H9 (cell line): ENCODE results near the gene GRIP2. TPM values are rescaled to one million over a fixed set of nuclear protein-coding genes. Genes with fewer than 3 reads are reported as not detected.
A peak's percentile ranks its signal among the peaks of the same experiment; 100 is the strongest.

Experiments
- DNase-seq: peaks from one replicate; pipeline ENCODE4 v3.0.0-alpha.2; 2017
- H2AFZ ChIP-seq: one replicate; pipeline ENCODE4 v1.6.1; 2013; ENCODE audit warnings: mild to moderate bottlenecking, low read length, control low read depth, moderate library complexity
- H2AK5ac ChIP-seq: 2 replicates; pipeline ENCODE4 v1.6.1; 2013; ENCODE audit warnings: low read length, control low read depth, mixed read lengths; ENCODE audit not compliant: insufficient read length
- H2BK120ac ChIP-seq: one replicate; pipeline ENCODE4 v1.6.1; 2013; ENCODE audit warnings: low read depth, mild to moderate bottlenecking, low read length, control low read depth, inconsistent platforms; ENCODE audit not compliant: poor library complexity, severe bottlenecking
- H2BK12ac ChIP-seq: 2 replicates; pipeline ENCODE4 v1.6.1; 2013; ENCODE audit warnings: low read length, control low read depth, mixed read lengths, low read depth; ENCODE audit not compliant: insufficient read length
- H2BK15ac ChIP-seq: 2 replicates; pipeline ENCODE4 v1.6.1; 2013; ENCODE audit warnings: low read depth, low read length, control low read depth
- H2BK20ac ChIP-seq: one replicate; pipeline ENCODE4 v1.6.1; 2013; ENCODE audit warnings: low read depth, mild to moderate bottlenecking, low read length, control low read depth, inconsistent platforms; ENCODE audit not compliant: poor library complexity, severe bottlenecking
- H2BK5ac ChIP-seq: 2 replicates; pipeline ENCODE4 v1.6.1; 2013; ENCODE audit warnings: low read length, control low read depth, mixed read lengths; ENCODE audit not compliant: insufficient read length
- H3K14ac ChIP-seq: 2 replicates; pipeline ENCODE4 v1.6.1; 2013; ENCODE audit warnings: low read length, control low read depth; ENCODE audit not compliant: insufficient read depth
- H3K18ac ChIP-seq: 2 replicates; pipeline ENCODE4 v1.6.1; 2013; ENCODE audit warnings: low read depth, mild to moderate bottlenecking, mixed read lengths, low read length, control low read depth; ENCODE audit not compliant: insufficient read length
- H3K23ac ChIP-seq: 2 replicates; pipeline ENCODE4 v1.6.1; 2013; ENCODE audit warnings: low read length, control low read depth, mixed read lengths, low read depth; ENCODE audit not compliant: insufficient read length
- H3K23me2 ChIP-seq: 2 replicates; pipeline ENCODE4 v1.6.1; 2013; ENCODE audit warnings: low read depth, mild to moderate bottlenecking, mixed read lengths, low read length, control low read depth; ENCODE audit not compliant: insufficient read length, poor library complexity, severe bottlenecking
- H3K27ac ChIP-seq: 2 replicates; pipeline ENCODE4 v1.5.1; 2013; ENCODE audit warnings: low read length, control low read depth, mixed read lengths, low read depth; ENCODE audit not compliant: insufficient read length
- H3K27me3 ChIP-seq: 2 replicates; pipeline ENCODE4 v1.6.1; 2013; ENCODE audit warnings: low read length, control low read depth, inconsistent platforms; ENCODE audit not compliant: insufficient read depth
- H3K4ac ChIP-seq: 2 replicates; pipeline ENCODE4 v1.6.1; 2013; ENCODE audit warnings: low read depth, mild to moderate bottlenecking, control low read depth, inconsistent platforms, low read length, moderate library complexity
- H3K4me1 ChIP-seq: 2 replicates; pipeline ENCODE4 v1.6.1; 2013; ENCODE audit warnings: low read length, control low read depth, inconsistent platforms; ENCODE audit not compliant: insufficient read depth
- H3K4me2 ChIP-seq: 2 replicates; pipeline ENCODE4 v1.6.1; 2013; ENCODE audit warnings: low read length, control low read depth, mixed read lengths; ENCODE audit not compliant: insufficient read length, insufficient read depth
- H3K56ac ChIP-seq: 2 replicates; pipeline ENCODE4 v1.6.1; 2013; ENCODE audit warnings: low read depth, mild to moderate bottlenecking, mixed read lengths, low read length, control low read depth; ENCODE audit not compliant: insufficient read length
- H3K79me1 ChIP-seq: 2 replicates; pipeline ENCODE4 v1.6.1; 2013; ENCODE audit warnings: low read depth, mild to moderate bottlenecking, moderate library complexity, low read length, control low read depth, inconsistent platforms; ENCODE audit not compliant: insufficient read depth, poor library complexity, severe bottlenecking
- H3K79me2 ChIP-seq: 2 replicates; pipeline ENCODE4 v1.6.1; 2013; ENCODE audit warnings: low read length, control low read depth, inconsistent platforms; ENCODE audit not compliant: insufficient read depth
- H3K9ac ChIP-seq: 2 replicates; pipeline ENCODE4 v1.6.1; 2013; ENCODE audit warnings: low read length, control low read depth, mixed read lengths; ENCODE audit not compliant: insufficient read length; ENCODE audit errors: extremely low read depth
- H3K9me3 ChIP-seq: one replicate; pipeline ENCODE4 v1.6.1; 2013; ENCODE audit warnings: low read depth, low read length, inconsistent platforms; ENCODE audit not compliant: control insufficient read depth
- H3T11ph ChIP-seq: one replicate; pipeline ENCODE4 v1.6.1; 2013; ENCODE audit warnings: mild to moderate bottlenecking, low read length, control low read depth, inconsistent platforms
- H4K20me1 ChIP-seq: one replicate; pipeline ENCODE4 v1.6.1; 2013; ENCODE audit not compliant: control insufficient read depth, insufficient read length, insufficient read depth
- H4K5ac ChIP-seq: 2 replicates; pipeline ENCODE4 v1.6.1; 2013; ENCODE audit warnings: low read depth, mild to moderate bottlenecking, mixed read lengths, low read length, control low read depth; ENCODE audit not compliant: insufficient read length
- H4K8ac ChIP-seq: replicated peaks from 2 replicates; pipeline ENCODE4 v1.6.1; 2013; ENCODE audit warnings: low read length, control low read depth, mixed read lengths, low read depth; ENCODE audit not compliant: insufficient read length
- H4K91ac ChIP-seq: 2 replicates; pipeline ENCODE4 v1.6.1; 2013; ENCODE audit warnings: low read depth, mild to moderate bottlenecking, moderate library complexity, mixed read lengths, low read length, control low read depth; ENCODE audit not compliant: insufficient read length
- H3K27ac Mint-ChIP-seq, 3 experiments: 2 replicates in 2 of 3; 3 replicates in 1 of 3; pipeline ENCODE4 v1.8.0; 2020 to 2021; ENCODE audit warnings: mixed read lengths in 3 of 3, mild to moderate bottlenecking in 1 of 3, moderate library complexity in 1 of 3
- H3K27me3 Mint-ChIP-seq: 2 replicates; pipeline ENCODE4 v1.8.0; 2021; ENCODE audit warnings: low read depth, mild to moderate bottlenecking, moderate library complexity, mixed read lengths
- H3K36me3 Mint-ChIP-seq, 3 experiments: 2 replicates in 2 of 3; 3 replicates in 1 of 3; pipeline ENCODE4 v1.8.0; 2020 to 2021; ENCODE audit warnings: low read depth in 3 of 3, mixed read lengths in 3 of 3; ENCODE audit not compliant: insufficient read depth in 1 of 3
- H3K4me1 Mint-ChIP-seq, 2 experiments: 2 replicates each; pipeline ENCODE4 v1.8.0; 2020; ENCODE audit warnings: mixed read lengths in 2 of 2
- H3K4me3 Mint-ChIP-seq, 2 experiments: 2 replicates in 1 of 2; 3 replicates in 1 of 2; pipeline ENCODE4 v1.8.0; 2020 to 2021; ENCODE audit warnings: mild to moderate bottlenecking in 2 of 2, mixed read lengths in 2 of 2, moderate library complexity in 1 of 2
- H3K9me3 Mint-ChIP-seq, 2 experiments: 2 replicates in 1 of 2; 3 replicates in 1 of 2; pipeline ENCODE4 v1.8.0; 2020; ENCODE audit warnings: mild to moderate bottlenecking in 2 of 2, mixed read lengths in 2 of 2, moderate library complexity in 1 of 2
- WGBS: extraction: QIAGEN DNeasy Blood & Tissue Kit; methylation state at CpG from one replicate; pipeline ENCODE4 v1.1.7; 2013; ENCODE audit warnings: missing lambda C conversion rate, low lambda C conversion rate, mixed read lengths; ENCODE audit not compliant: insufficient read length; ENCODE audit errors: extremely low coverage; 5-methylcytosine and 5-hydroxymethylcytosine counted together
- total RNA-seq: library from RNA; stranded (reverse); gene quantifications from 2 replicates; pipeline ENCODE4 v1.2.1, GENCODE V29; 2021
- TF ChIP-seq, protein P1 (sequence below): fragments of 200-600 bp; sonication (generic); conservative IDR thresholded peaks from 3 replicates; pipeline ENCODE4 v1.8.0; 2021; ENCODE audit warnings: antibody characterized with exemption, mild to moderate bottlenecking

Gene GRIP2
- total RNA-seq, 1 experiment from 2014 or later = 3.1 TPM

DNA sequence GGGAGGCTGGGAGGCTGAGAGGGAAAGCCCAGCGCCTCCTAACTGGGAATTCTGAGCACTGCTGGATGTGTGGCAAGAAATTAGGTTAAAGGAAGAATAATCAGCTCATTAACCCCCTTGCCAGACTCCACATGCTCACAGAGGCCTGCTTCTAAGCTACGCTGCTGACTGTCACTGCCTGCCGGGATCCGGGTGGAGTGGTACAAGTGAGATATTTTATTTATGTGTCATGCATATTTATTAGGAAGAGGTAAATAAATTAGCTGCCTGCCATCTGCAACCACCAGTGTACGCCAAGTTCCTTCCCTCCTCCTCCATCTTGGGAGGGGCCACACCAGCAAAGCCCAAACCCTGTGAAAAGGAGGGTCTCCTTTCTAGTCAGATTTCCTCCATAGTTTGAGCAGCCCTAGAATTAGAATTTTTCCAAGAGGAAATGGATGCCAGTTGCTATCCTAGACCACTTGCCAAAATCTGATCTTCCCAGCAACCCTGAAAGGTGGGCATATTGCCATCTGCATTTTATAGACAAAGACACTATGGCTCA is 43.5 kb upstream of the GRIP2 start:
- Mint-ChIP-seq H3K27me3 (peaks cover 5% of the 10 kb centered on the region), H3K4me3 (no peak overlapping the region), H3K27ac (peak overlapping the region in 1 of 3 experiments; percentile 58; a peak in 1 of 7 replicates), H3K36me3 (no peaks in the 10 kb centered on the region; a peak in 1 of 7 replicates), H3K9me3 (no peaks in the 10 kb centered on the region), H3K4me1 (peaks cover 5 to 6% of the 10 kb centered on the region in 2 experiments)
- Histone ChIP-seq H3K14ac (no peak overlapping the region), H4K91ac (no peak overlapping the region), H2BK5ac (no peak overlapping the region), H3K9me3 (no peaks in the 10 kb centered on the region), H2BK15ac (no peak overlapping the region), H3K9ac (no peak overlapping the region), H3K4ac (no peak overlapping the region), H3K27ac (no peak overlapping the region), H2BK12ac (no peak overlapping the region), H4K20me1 (no peaks in the 10 kb centered on the region), H3K23me2 (no peaks in the 10 kb centered on the region), H4K5ac (no peak overlapping the region), H3K27me3 (no peaks in the 10 kb centered on the region), H3K79me1 (no peaks in the 10 kb centered on the region), H2BK120ac (no peak overlapping the region), H2BK20ac (no peak overlapping the region), H3K4me1 (no peaks in the 10 kb centered on the region), H3T11ph (no peak overlapping the region), H3K56ac (no peak overlapping the region), H3K4me2 (no peak overlapping the region), H3K79me2 (no peaks in the 10 kb centered on the region), H4K8ac (no peak overlapping the region), H2AK5ac (no peak overlapping the region), H3K23ac (no peak overlapping the region), H3K18ac (no peak overlapping the region), H2AFZ (no peak overlapping the region)
- no peak for DNase-seq
- TF ChIP-seq, protein P1, sequence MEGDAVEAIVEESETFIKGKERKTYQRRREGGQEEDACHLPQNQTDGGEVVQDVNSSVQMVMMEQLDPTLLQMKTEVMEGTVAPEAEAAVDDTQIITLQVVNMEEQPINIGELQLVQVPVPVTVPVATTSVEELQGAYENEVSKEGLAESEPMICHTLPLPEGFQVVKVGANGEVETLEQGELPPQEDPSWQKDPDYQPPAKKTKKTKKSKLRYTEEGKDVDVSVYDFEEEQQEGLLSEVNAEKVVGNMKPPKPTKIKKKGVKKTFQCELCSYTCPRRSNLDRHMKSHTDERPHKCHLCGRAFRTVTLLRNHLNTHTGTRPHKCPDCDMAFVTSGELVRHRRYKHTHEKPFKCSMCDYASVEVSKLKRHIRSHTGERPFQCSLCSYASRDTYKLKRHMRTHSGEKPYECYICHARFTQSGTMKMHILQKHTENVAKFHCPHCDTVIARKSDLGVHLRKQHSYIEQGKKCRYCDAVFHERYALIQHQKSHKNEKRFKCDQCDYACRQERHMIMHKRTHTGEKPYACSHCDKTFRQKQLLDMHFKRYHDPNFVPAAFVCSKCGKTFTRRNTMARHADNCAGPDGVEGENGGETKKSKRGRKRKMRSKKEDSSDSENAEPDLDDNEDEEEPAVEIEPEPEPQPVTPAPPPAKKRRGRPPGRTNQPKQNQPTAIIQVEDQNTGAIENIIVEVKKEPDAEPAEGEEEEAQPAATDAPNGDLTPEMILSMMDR = no peak
- WGBS = no CpG with 5 or more reads among the region's 5 CpGs
